K562 (cell line): ENCODE measurements around the gene NUMB. TPM values are rescaled to one million over a fixed set of nuclear protein-coding genes. Genes with fewer than 3 reads are reported as not detected.

Experiments used
- ATF7 ChIP-seq: fragments of 450-650 bp; IDR thresholded peaks from 2 replicates; pipeline ENCODE4 v1.7.1; 2014; ENCODE audit warnings: mild to moderate bottlenecking, moderate library complexity
- CXXC5 ChIP-seq: fragments of 250-450 bp; sonication (Bioruptor Pico); IDR thresholded peaks from 2 replicates; pipeline ENCODE4 v1.8.0; 2022; ENCODE audit warnings: inconsistent platforms, mild to moderate bottlenecking, moderate library complexity
- NR2C2 ChIP-seq, 2 experiments: fragments of 200-800 bp in 1 of 2; sonication (Bioruptor generic) in 1 of 2; sonication (generic) in 1 of 2; formaldehyde crosslinking in 1 of 2; IDR thresholded peaks; 2 replicates each; pipeline versions ENCODE4 v1.6.1 to v1.8.0; 2016 to 2022; ENCODE audit warnings: mild to moderate bottlenecking in 1 of 2, missing compliant biosample characterization in 1 of 2, missing genetic modification characterization in 1 of 2, missing genetic modification reagents in 1 of 2
- NRF1 ChIP-seq, 2 experiments: fragments of 450-650 bp; IDR thresholded peaks in 1 of 2; conservative IDR thresholded peaks in 1 of 2; 2 replicates each; pipeline ENCODE4 v1.6.1; 2014; ENCODE audit warnings: mild to moderate bottlenecking in 2 of 2
- POLR2G ChIP-seq: fragments of 200-400 bp; formaldehyde crosslinking; IDR thresholded peaks from 2 replicates; pipeline ENCODE4 v1.6.1; 2017; ENCODE audit warnings: low read depth, mild to moderate bottlenecking, antibody characterized with exemption, low read length, moderate library complexity
- RBFOX2 ChIP-seq: fragments of 200-400 bp; formaldehyde crosslinking; IDR thresholded peaks from 2 replicates; pipeline ENCODE4 v1.6.1; 2017; ENCODE audit warnings: low read depth, mild to moderate bottlenecking, low read length, moderate library complexity
- ZNF583 ChIP-seq: fragments of 250-450 bp; sonication (Bioruptor Pico); IDR thresholded peaks from 2 replicates; pipeline ENCODE4 v1.4.0; 2020
- polyA plus RNA-seq, 8 experiments: library from polyadenylated mRNA; depleted of rRNA in 4 of 8; stranded (reverse) in 5 of 8; unstranded in 3 of 8; fragments of >200 nt; fragmentation: Nextera tagmentation in 2 of 8; fragmentation: Illumina TruSeq in 1 of 8; extraction: Ambion mirVana in 2 of 8; extraction: Trizol in 1 of 8; gene quantifications; 2 replicates each; pipeline versions ENCODE4 v1.2.1 to v1.2.3, GENCODE V29; 2011 to 2014; ENCODE audit warnings: inconsistent platforms in 1 of 8, missing spikeins in 1 of 8
- total RNA-seq, 7 experiments: library from RNA; depleted of rRNA in 6 of 7; stranded (reverse); fragments of >200 nt in 6 of 7; fragmentation: Illumina TruSeq in 2 of 7; extraction: Trizol in 2 of 7; gene quantifications; 2 replicates each; pipeline versions ENCODE4 v1.2.1 to v1.2.3, GENCODE V29; 2011 to 2021; ENCODE audit warnings: low replicate concordance in 1 of 7
- TF ChIP-seq, protein P1 (sequence below): IDR thresholded peaks from 3 replicates; pipeline ENCODE4 v1.6.1; 2011; ENCODE audit warnings: borderline replicate concordance, mild to moderate bottlenecking, moderate library complexity; ENCODE audit not compliant: insufficient read length; ENCODE audit errors: extremely low read depth
- TF ChIP-seq, protein P2 (sequence below), 2 experiments: fragments of 450-650 bp in 1 of 2; sonication (generic) in 1 of 2; formaldehyde crosslinking in 1 of 2; IDR thresholded peaks; 2 replicates each; pipeline versions ENCODE4 v1.7.1 to v1.9.0; 2016 to 2022; ENCODE audit warnings: inconsistent platforms in 1 of 2, mild to moderate bottlenecking in 1 of 2, missing genetic modification reagents in 1 of 2
- TF ChIP-seq, protein P3 (sequence below), 2 experiments: fragments of 200-800 bp in 1 of 2; sonication (Bioruptor generic) in 1 of 2; sonication (generic) in 1 of 2; formaldehyde crosslinking in 1 of 2; IDR thresholded peaks in 1 of 2; conservative IDR thresholded peaks in 1 of 2; 2 replicates each; pipeline versions ENCODE4 v1.5.0 to v1.6.1; 2016 to 2020; ENCODE audit warnings: missing compliant biosample characterization in 1 of 2, missing genetic modification characterization in 1 of 2, missing genetic modification reagents in 1 of 2

Gene NUMB
- total and polyA plus RNA-seq, 9 of the 15 experiments (the other 6 are each of a cell fraction or from before 2014, with no cell fraction given) = 13.5 to 54.0 (median 32.3) TPM

DNA sequence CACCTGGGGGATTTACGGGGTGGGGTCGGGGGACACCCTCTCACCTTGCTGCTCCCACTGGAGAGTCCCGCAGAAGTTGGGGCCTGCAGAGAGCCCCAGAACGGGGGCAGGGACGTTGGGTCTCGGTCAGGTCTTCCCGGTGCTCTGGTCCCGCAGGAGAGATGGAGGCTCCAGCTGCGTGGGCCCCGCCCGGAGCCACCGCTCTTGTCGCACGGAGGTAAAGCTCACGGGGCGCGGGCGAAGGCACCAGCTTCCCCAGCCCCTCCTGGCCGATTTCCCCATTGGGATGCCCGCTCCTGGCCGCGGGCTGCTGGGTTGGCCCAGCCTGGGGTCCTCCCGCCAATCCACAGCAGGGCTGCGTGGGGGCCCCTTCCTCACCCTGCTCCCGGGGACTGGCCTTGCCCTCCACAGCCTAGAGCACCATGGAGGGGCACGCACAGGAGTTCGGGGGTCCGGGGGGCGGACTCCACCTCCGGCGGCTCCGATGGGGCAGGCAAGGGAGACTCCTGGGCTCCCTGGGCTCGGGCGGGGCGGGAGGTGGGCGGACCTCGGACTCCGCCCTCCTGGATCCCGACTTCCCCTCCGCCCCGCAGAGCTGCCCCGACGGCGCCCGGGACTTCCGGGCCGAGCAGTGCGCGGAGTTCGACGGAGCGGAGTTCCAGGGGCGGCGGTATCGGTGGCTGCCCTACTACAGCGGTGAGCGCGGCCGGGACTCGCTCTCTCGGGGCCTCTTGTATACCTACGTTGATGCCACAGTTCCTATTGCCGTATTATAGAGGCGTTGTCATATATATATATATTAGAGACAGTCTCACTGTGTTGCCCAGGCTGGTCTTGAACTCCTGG, 212.6 kb downstream of the NUMB start (continued):
- TF ChIP-seq, protein P1, sequence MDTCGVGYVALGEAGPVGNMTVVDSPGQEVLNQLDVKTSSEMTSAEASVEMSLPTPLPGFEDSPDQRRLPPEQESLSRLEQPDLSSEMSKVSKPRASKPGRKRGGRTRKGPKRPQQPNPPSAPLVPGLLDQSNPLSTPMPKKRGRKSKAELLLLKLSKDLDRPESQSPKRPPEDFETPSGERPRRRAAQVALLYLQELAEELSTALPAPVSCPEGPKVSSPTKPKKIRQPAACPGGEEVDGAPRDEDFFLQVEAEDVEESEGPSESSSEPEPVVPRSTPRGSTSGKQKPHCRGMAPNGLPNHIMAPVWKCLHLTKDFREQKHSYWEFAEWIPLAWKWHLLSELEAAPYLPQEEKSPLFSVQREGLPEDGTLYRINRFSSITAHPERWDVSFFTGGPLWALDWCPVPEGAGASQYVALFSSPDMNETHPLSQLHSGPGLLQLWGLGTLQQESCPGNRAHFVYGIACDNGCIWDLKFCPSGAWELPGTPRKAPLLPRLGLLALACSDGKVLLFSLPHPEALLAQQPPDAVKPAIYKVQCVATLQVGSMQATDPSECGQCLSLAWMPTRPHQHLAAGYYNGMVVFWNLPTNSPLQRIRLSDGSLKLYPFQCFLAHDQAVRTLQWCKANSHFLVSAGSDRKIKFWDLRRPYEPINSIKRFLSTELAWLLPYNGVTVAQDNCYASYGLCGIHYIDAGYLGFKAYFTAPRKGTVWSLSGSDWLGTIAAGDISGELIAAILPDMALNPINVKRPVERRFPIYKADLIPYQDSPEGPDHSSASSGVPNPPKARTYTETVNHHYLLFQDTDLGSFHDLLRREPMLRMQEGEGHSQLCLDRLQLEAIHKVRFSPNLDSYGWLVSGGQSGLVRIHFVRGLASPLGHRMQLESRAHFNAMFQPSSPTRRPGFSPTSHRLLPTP = peak; percentile 58
- TF ChIP-seq CXXC5 (CRISPR knock-in tag) (peak; percentile 58), ZNF583 (no peak), POLR2G (peak; percentile 77), NR2C2 (CRISPR knock-in tag; IDR thresholded peaks at IDR 0.05) (no peak), NR2C2 (tag; IDR thresholded peaks at IDR 0.05) (no peak), NRF1 (conservative IDR thresholded peaks at IDR 0.05 in 1 of 2, IDR thresholded peaks at IDR 0.05 in 1 of 2) (peak; percentile 12 to 42; a peak in 2 of 4 replicates), ATF7 (0 out of 2 replicates have a peak, but pooled peaks have one; percentile 20), RBFOX2 (peak; percentile 70)
- TF ChIP-seq, protein P2, sequence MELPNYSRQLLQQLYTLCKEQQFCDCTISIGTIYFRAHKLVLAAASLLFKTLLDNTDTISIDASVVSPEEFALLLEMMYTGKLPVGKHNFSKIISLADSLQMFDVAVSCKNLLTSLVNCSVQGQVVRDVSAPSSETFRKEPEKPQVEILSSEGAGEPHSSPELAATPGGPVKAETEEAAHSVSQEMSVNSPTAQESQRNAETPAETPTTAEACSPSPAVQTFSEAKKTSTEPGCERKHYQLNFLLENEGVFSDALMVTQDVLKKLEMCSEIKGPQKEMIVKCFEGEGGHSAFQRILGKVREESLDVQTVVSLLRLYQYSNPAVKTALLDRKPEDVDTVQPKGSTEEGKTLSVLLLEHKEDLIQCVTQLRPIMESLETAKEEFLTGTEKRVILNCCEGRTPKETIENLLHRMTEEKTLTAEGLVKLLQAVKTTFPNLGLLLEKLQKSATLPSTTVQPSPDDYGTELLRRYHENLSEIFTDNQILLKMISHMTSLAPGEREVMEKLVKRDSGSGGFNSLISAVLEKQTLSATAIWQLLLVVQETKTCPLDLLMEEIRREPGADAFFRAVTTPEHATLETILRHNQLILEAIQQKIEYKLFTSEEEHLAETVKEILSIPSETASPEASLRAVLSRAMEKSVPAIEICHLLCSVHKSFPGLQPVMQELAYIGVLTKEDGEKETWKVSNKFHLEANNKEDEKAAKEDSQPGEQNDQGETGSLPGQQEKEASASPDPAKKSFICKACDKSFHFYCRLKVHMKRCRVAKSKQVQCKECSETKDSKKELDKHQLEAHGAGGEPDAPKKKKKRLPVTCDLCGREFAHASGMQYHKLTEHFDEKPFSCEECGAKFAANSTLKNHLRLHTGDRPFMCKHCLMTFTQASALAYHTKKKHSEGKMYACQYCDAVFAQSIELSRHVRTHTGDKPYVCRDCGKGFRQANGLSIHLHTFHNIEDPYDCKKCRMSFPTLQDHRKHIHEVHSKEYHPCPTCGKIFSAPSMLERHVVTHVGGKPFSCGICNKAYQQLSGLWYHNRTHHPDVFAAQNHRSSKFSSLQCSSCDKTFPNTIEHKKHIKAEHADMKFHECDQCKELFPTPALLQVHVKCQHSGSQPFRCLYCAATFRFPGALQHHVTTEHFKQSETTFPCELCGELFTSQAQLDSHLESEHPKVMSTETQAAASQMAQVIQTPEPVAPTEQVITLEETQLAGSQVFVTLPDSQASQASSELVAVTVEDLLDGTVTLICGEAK (IDR thresholded peaks at IDR 0.05) = peak; percentile 76
- TF ChIP-seq, protein P2 (CRISPR knock-in tag; IDR thresholded peaks at IDR 0.05) = no peak
- TF ChIP-seq, protein P3, sequence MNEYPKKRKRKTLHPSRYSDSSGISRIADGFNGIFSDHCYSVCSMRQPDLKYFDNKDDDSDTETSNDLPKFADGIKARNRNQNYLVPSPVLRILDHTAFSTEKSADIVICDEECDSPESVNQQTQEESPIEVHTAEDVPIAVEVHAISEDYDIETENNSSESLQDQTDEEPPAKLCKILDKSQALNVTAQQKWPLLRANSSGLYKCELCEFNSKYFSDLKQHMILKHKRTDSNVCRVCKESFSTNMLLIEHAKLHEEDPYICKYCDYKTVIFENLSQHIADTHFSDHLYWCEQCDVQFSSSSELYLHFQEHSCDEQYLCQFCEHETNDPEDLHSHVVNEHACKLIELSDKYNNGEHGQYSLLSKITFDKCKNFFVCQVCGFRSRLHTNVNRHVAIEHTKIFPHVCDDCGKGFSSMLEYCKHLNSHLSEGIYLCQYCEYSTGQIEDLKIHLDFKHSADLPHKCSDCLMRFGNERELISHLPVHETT (CRISPR knock-in tag; conservative IDR thresholded peaks at IDR 0.05 in 1 of 2, IDR thresholded peaks at IDR 0.05 in 1 of 2) = 0 out of 4 replicates have a peak, but pooled peaks of 1 of the 2 experiments have one; percentile 53
